K562 (cell line): ENCODE measurements around the gene CSKMT. TPM values are rescaled to one million over a fixed set of nuclear protein-coding genes. Genes with fewer than 3 reads are reported as not detected.

Experiments used
- ARHGAP35 ChIP-seq: fragments of 450-650 bp; IDR thresholded peaks from 2 replicates; pipeline ENCODE4 v1.6.1; 2018; ENCODE audit not compliant: partially characterized antibody
- ATF3 ChIP-seq, 2 experiments: fragments of 450-650 bp in 1 of 2; sonication (generic) in 1 of 2; formaldehyde crosslinking in 1 of 2; IDR thresholded peaks in 1 of 2; conservative IDR thresholded peaks in 1 of 2; 2 replicates each; pipeline versions ENCODE4 v1.6.1 to v1.8.1; 2016 to 2023; ENCODE audit warnings: mild to moderate bottlenecking in 2 of 2, moderate library complexity in 2 of 2, inconsistent platforms in 1 of 2, missing genetic modification reagents in 1 of 2
- BACH1 ChIP-seq: fragments of 200-800 bp; sonication (Bioruptor generic); IDR thresholded peaks from 2 replicates; pipeline ENCODE4 v1.6.1; 2016; ENCODE audit warnings: missing genetic modification characterization, missing compliant biosample characterization
- NRF1 ChIP-seq, 2 experiments: fragments of 450-650 bp; IDR thresholded peaks in 1 of 2; conservative IDR thresholded peaks in 1 of 2; 2 replicates each; pipeline ENCODE4 v1.6.1; 2014; ENCODE audit warnings: mild to moderate bottlenecking in 2 of 2
- RBBP5 ChIP-seq: fragments of 200-600 bp; sonication (generic); IDR thresholded peaks from 2 replicates; pipeline ENCODE4 v1.6.1; 2012; ENCODE audit warnings: borderline replicate concordance, mild to moderate bottlenecking, low read length, control low read depth, inconsistent platforms; ENCODE audit not compliant: insufficient read depth, poor library complexity, severe bottlenecking
- TBP ChIP-seq: optimal IDR thresholded peaks from 2 replicates; pipeline ENCODE3; 2011; ENCODE audit warnings: low read depth, low read length, improper control_type of control experiment
- ZBTB11 ChIP-seq, 3 experiments: fragments of 200-800 bp in 1 of 3; fragments of 250-450 bp in 1 of 3; fragments of 450-650 bp in 1 of 3; sonication (Bioruptor Pico) in 1 of 3; sonication (Bioruptor generic) in 1 of 3; formaldehyde crosslinking in 1 of 3; IDR thresholded peaks; 2 replicates each; pipeline versions ENCODE4 v1.6.1 to v1.8.0; 2016 to 2022; ENCODE audit warnings: mild to moderate bottlenecking in 2 of 3, missing genetic modification characterization in 2 of 3, missing compliant biosample characterization in 1 of 3, moderate library complexity in 1 of 3
- ZNF143 ChIP-seq: sonication (generic); formaldehyde crosslinking; IDR thresholded peaks from 2 replicates; pipeline ENCODE4 v1.9.0; 2022; ENCODE audit warnings: mild to moderate bottlenecking, missing genetic modification reagents
- ZNF318 ChIP-seq, 2 experiments: fragments of 450-650 bp; IDR thresholded peaks; 2 replicates each; pipeline ENCODE4 v1.6.1; 2016; ENCODE audit warnings: mild to moderate bottlenecking in 2 of 2, borderline replicate concordance in 1 of 2, low read depth in 1 of 2, moderate library complexity in 1 of 2
- ZNF586 ChIP-seq: fragments of 450-650 bp; formaldehyde crosslinking; conservative IDR thresholded peaks from 2 replicates; pipeline ENCODE4 v1.4.0; 2020; ENCODE audit warnings: mild to moderate bottlenecking, moderate library complexity
- ZNF830 ChIP-seq: fragments of 250-450 bp; sonication (Bioruptor Pico); IDR thresholded peaks from 2 replicates; pipeline ENCODE4 v1.5.0; 2021; ENCODE audit warnings: mild to moderate bottlenecking
- polyA plus RNA-seq, 8 experiments: library from polyadenylated mRNA; depleted of rRNA in 4 of 8; stranded (reverse) in 5 of 8; unstranded in 3 of 8; fragments of >200 nt; fragmentation: Nextera tagmentation in 2 of 8; fragmentation: Illumina TruSeq in 1 of 8; extraction: Ambion mirVana in 2 of 8; extraction: Trizol in 1 of 8; gene quantifications; 2 replicates each; pipeline versions ENCODE4 v1.2.1 to v1.2.3, GENCODE V29; 2011 to 2014; ENCODE audit warnings: inconsistent platforms in 1 of 8, missing spikeins in 1 of 8
- total RNA-seq, 7 experiments: library from RNA; depleted of rRNA in 6 of 7; stranded (reverse); fragments of >200 nt in 6 of 7; fragmentation: Illumina TruSeq in 2 of 7; extraction: Trizol in 2 of 7; gene quantifications; 2 replicates each; pipeline versions ENCODE4 v1.2.1 to v1.2.3, GENCODE V29; 2011 to 2021; ENCODE audit warnings: low replicate concordance in 1 of 7

The CSKMT gene
- total and polyA plus RNA-seq, 9 of the 15 experiments (the other 6 are each of a cell fraction or from before 2014, with no cell fraction given): 10.3 to 108 (median 27.2) TPM

- TF ChIP-seq ZBTB11 (CRISPR knock-in tag; IDR thresholded peaks at IDR 0.05): peak in 1 of 3 experiments; percentile 76; a peak in 2 of 6 replicates
- TF ChIP-seq NRF1 (conservative IDR thresholded peaks at IDR 0.05 in 1 of 2, IDR thresholded peaks at IDR 0.05 in 1 of 2): peak; percentile 82 to 85
- no peak for TF ChIP-seq ATF3 (IDR thresholded peaks at IDR 0.05)
- 0 out of 2 replicates have a peak, but pooled peaks have one; percentile 39 for TF ChIP-seq ATF3 (CRISPR knock-in tag; conservative IDR thresholded peaks at IDR 0.05)
- TF ChIP-seq ARHGAP35: no peak
- TF ChIP-seq ZNF830: no peak
- TF ChIP-seq ZNF586 (CRISPR knock-in tag): no peak
- peak; percentile 94 for TF ChIP-seq TBP
- TF ChIP-seq ZNF143 (CRISPR knock-in tag): no peak
- TF ChIP-seq BACH1 (tag): no peak
- peak; percentile 85 for TF ChIP-seq RBBP5
- no peak for TF ChIP-seq ZNF318 (IDR thresholded peaks at IDR 0.05; ENCODE audit: borderline replicate concordance in 1 of 2, low read depth in 1 of 2)
Observed at GRCh38 chr11:62645946-62646824, 18.9 kb upstream of the CSKMT start, which contains the start of gene GANAB (continued).
